WERI-Rb-1 (cell line): Measurements from ENCODE around the gene SSTR3.

Experiments
- DNase-seq: peaks from one replicate; pipeline ENCODE4 v3.0.0-alpha.2; 2020
- H3K27ac ChIP-seq: fragments of 250-450 bp; sonication (Bioruptor Pico); 2 replicates; pipeline ENCODE4 v1.5.1; 2020; ENCODE audit warnings: mild to moderate bottlenecking, moderate library complexity
- H3K27me3 ChIP-seq: fragments of 250-450 bp; sonication (Bioruptor Pico); 2 replicates; pipeline ENCODE4 v1.5.1; 2021; ENCODE audit warnings: mild to moderate bottlenecking, low read depth, moderate library complexity; ENCODE audit not compliant: insufficient read depth, severe bottlenecking
- H3K36me3 ChIP-seq: fragments of 250-450 bp; sonication (Bioruptor Pico); 2 replicates; pipeline ENCODE4 v1.5.1; 2020; ENCODE audit warnings: mild to moderate bottlenecking, moderate library complexity
- H3K4me3 ChIP-seq: 2 replicates; pipeline ENCODE4 v1.5.1; 2011; ENCODE audit warnings: low read depth, mild to moderate bottlenecking, control low read depth, low read length
- H3K9me3 ChIP-seq: fragments of 250-450 bp; sonication (Bioruptor Pico); 2 replicates; pipeline ENCODE4 v1.5.1; 2021; ENCODE audit warnings: mild to moderate bottlenecking, moderate library complexity; ENCODE audit not compliant: severe bottlenecking
- TF ChIP-seq, protein P1 (sequence below): IDR thresholded peaks from 2 replicates; pipeline ENCODE4 v1.5.1; 2011; ENCODE audit warnings: low read depth, mild to moderate bottlenecking, control low read depth, inconsistent platforms, low read length

SSTR3 gene

DNA sequence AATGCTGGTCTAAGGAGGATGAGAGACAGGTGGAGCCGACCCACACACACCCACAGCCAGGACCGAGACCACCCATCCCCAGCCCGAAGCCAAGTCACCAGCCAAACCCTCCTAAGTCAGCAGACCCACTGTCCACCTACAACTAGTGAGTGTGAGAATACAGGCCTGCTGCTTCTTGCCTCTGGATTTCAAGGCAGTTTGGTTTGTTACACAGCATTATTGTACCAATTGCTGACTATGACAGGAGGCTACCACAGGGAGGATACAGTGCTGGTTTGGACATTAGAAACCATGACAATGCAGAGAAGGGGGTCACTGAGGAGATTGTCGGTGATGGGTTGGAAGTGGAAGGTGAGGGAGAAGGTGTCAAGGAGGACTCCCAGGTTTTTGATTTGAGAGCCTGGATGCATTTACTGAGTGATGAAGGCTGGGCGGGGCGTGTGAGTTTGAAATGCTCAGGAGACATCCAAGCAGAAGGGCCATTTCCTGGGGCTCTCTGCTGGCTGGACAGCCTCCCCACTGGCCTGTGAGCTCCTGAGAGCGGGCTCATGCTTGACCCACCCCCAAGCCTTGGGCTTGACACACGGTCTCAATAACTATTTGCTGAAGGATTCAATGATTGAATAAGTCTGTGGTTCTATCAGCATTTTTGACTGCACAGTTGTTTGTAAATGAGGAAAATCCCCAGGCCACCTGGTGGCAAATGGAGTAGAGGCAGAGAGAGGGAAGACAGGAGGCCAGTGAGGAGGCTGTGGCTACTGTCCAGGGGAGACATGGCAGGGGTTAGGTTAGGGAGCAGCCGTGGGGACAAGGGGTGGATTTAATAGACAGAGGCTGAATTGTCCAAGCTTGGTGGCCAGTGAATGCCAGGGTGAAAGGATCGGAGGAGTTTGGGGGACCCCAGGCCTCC is 9.4 kb upstream of the SSTR3 start:
- no peaks in the 10 kb centered on the region for H3K27me3 ChIP-seq
- H3K27ac ChIP-seq = no peak overlapping the region

DNA sequence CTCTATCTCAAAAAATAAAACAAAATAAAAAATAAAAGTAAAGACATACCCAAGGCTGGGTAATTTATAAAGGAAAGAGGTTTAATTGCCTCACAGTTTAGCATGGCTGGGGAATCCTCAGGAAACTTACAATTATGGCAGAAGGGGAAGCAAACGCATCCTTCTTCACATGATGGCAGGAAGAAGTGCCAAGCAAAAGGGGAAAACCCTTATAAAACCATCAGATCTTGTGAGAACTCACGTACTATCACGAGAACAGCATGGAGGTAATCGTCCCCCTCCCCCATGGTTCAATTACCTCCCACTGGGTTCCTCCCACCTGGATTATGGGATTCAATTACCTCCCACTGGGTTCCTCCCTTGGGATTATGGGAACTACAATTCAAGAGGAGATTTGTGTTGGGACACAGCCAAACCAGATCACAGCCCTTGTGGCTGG is 8.3 kb upstream of the SSTR3 start:
- no peaks in the 10 kb centered on the region for H3K36me3 ChIP-seq
- no peaks in the 10 kb centered on the region for H3K9me3 ChIP-seq
- no peaks in the 10 kb centered on the region for H3K27me3 ChIP-seq
- TF ChIP-seq, protein P1, sequence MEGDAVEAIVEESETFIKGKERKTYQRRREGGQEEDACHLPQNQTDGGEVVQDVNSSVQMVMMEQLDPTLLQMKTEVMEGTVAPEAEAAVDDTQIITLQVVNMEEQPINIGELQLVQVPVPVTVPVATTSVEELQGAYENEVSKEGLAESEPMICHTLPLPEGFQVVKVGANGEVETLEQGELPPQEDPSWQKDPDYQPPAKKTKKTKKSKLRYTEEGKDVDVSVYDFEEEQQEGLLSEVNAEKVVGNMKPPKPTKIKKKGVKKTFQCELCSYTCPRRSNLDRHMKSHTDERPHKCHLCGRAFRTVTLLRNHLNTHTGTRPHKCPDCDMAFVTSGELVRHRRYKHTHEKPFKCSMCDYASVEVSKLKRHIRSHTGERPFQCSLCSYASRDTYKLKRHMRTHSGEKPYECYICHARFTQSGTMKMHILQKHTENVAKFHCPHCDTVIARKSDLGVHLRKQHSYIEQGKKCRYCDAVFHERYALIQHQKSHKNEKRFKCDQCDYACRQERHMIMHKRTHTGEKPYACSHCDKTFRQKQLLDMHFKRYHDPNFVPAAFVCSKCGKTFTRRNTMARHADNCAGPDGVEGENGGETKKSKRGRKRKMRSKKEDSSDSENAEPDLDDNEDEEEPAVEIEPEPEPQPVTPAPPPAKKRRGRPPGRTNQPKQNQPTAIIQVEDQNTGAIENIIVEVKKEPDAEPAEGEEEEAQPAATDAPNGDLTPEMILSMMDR = no peak
- no peak overlapping the region for H3K27ac ChIP-seq
- no peak overlapping the region for H3K4me3 ChIP-seq
- DNase-seq = no peak

More for the DNA sequence above, 9.4 kb upstream of the SSTR3 start:
- TF ChIP-seq, protein P1 = peak; percentile 3; the same call in 1 of the 2 replicates
- no peaks in the 10 kb centered on the region for H3K9me3 ChIP-seq
- H3K36me3 ChIP-seq = no peaks in the 10 kb centered on the region
- DNase-seq = no peak
- H3K4me3 ChIP-seq = no peak overlapping the region

DNA sequence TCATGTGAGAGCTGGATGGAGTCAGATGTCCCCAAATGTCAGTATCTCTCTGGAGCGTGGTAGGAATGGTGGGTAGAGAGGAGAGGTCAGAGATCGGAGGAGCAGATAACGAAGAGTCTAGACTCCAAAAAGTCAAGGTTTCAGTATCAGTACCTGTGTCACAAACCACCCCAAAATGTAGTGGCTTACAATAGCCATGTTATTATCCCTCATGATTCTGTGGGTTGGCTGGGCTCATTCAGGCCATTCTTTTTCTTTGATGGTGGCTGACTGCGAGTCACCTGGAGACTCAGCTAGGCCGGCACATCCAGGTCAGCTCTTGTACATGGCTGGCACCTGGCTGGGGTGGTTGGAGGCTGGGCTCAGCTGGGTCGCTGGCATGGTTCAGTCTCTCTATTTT is 7.3 kb upstream of the SSTR3 start:
- H3K9me3 ChIP-seq = no peaks in the 10 kb centered on the region
- no peak for DNase-seq
- no peak overlapping the region for H3K27ac ChIP-seq
- H3K27me3 ChIP-seq = no peaks in the 10 kb centered on the region
- TF ChIP-seq, protein P1 = no peak
- H3K4me3 ChIP-seq = no peak overlapping the region
- H3K36me3 ChIP-seq = no peaks in the 10 kb centered on the region

DNA sequence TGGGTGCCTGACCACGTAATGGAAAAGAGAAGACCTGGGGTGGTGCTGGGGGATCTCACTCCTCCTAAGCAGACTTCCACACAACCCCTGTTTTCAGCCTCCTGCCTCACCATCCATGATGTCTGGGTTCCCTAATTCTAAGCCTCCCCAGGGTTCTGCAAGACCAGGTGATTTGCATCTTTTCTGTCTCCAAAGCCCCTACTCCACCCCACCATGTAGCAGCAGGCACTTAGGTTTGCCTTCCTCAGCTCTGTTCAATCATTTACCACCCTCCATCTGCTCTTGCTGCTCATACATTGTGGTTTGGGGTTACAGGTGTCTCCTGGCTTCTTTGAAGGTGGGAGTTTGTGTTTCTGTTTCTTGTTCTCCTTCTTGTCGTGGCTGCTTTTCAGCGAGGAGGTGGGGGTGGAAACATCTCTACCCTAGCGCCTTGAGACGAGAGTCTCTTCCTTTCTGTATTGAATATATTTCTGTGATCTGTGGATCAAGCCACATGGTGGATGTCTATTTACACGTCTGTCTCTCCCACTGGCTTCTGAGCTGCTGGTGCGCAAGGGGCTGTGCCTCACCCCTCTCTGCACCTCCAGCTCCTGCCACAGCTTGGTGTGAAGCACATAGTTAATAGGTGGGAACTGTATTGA is 6.6 kb upstream of the SSTR3 start:
- Histone ChIP-seq H3K27ac (no peak overlapping the region), H3K36me3 (no peaks in the 10 kb centered on the region), H3K9me3 (no peaks in the 10 kb centered on the region), H3K4me3 (no peak overlapping the region), H3K27me3 (no peaks in the 10 kb centered on the region)
- TF ChIP-seq, protein P1 = no peak
- no peak for DNase-seq

DNA sequence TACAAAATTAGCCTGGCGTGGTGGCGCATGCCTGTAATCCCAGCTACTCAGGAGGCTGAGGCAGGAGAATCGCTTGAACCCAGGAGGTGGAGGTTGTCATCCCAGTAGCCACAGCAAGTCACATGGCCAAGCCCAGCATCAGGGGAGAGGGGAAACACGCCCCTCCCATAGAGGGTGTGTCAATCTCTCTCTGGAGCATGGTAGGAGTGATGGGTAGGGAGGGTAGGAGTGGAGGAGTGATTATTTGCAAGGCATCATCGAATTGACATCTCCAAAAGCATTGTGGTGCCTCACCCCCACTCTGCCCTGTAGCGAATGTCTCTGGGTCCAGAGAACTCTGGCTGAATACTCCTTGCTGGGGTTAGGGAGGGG is 6.1 kb upstream of the SSTR3 start:
- Histone ChIP-seq H3K4me3 (no peak overlapping the region), H3K36me3 (no peaks in the 10 kb centered on the region), H3K9me3 (no peaks in the 10 kb centered on the region), H3K27me3 (no peaks in the 10 kb centered on the region), H3K27ac (no peak overlapping the region)
- TF ChIP-seq, protein P1 = no peak
- DNase-seq = no peak
